CD4-positive, alpha-beta T cell (primary cell): ENCODE data around the gene ZC3H14. TPM values are rescaled to one million over a fixed set of nuclear protein-coding genes. Genes with fewer than 3 reads are reported as not detected.

Experiments
- ATAC-seq: fragments of 200-7000 bp; cut with Tn5 transposase; one replicate; pipeline ENCODE4 v1.10.0; 2022; ENCODE audit warnings: mild to moderate bottlenecking; ENCODE audit not compliant: poor library complexity
- CTCF ChIA-PET: fragments of 350-600 bp; sonication (Branson Sonifier 250); formaldehyde crosslinking; loops from one replicate; lab custom pipeline; 2021; ENCODE audit warnings: antibody characterized with exemption, inconsistent platforms; lab: Charles Lee
- POLR2A ChIA-PET: fragments of 350-600 bp; sonication (Branson Sonifier 250); formaldehyde crosslinking; loops from one replicate; lab custom pipeline; 2021; ENCODE audit warnings: antibody characterized with exemption, inconsistent platforms; lab: Charles Lee
- DNase-seq, 14 experiments: peaks; one replicate each; pipeline ENCODE4 v3.0.0-alpha.2; 2013 to 2020; ENCODE audit warnings: mixed read lengths in 2 of 14
- H3K27ac ChIP-seq, 2 donors: one replicate each; pipeline versions ENCODE4 v1.5.1 to v1.7.0; 2013; ENCODE audit warnings: low read length in 2 of 2, low read depth in 1 of 2, mild to moderate bottlenecking in 1 of 2
- H3K27me3 ChIP-seq, 2 experiments: 1 replicate in 1 of 2; 2 replicates in 1 of 2; pipeline versions ENCODE4 v1.6.1 to v1.7.0; 2013; ENCODE audit warnings: low read length in 2 of 2, control low read depth in 1 of 2, mild to moderate bottlenecking in 1 of 2, moderate library complexity in 1 of 2; ENCODE audit not compliant: insufficient read depth in 2 of 2, control insufficient read depth in 1 of 2
- H3K36me3 ChIP-seq: one replicate; pipeline ENCODE4 v1.6.1; 2013; ENCODE audit warnings: low read length, control low read depth; ENCODE audit not compliant: insufficient read depth
- H3K4me1 ChIP-seq: one replicate; pipeline ENCODE4 v1.6.1; 2013; ENCODE audit warnings: low read length, control low read depth; ENCODE audit not compliant: insufficient read depth
- H3K4me3 ChIP-seq: one replicate; pipeline ENCODE4 v1.5.1; 2013; ENCODE audit warnings: mild to moderate bottlenecking, low read length, moderate library complexity
- H3K9me3 ChIP-seq, 2 experiments: 1 replicate in 1 of 2; 2 replicates in 1 of 2; pipeline versions ENCODE4 v1.6.1 to v1.7.0; 2013; ENCODE audit warnings: low read length in 2 of 2, mild to moderate bottlenecking in 2 of 2, control low read depth in 1 of 2, moderate library complexity in 1 of 2; ENCODE audit not compliant: control insufficient read depth in 1 of 2, insufficient read depth in 1 of 2
- H3K27ac Mint-ChIP-seq: one replicate; pipeline ENCODE4 v1.8.0; 2020; ENCODE audit warnings: mixed read lengths
- H3K27me3 Mint-ChIP-seq: one replicate; pipeline ENCODE4 v1.8.0; 2021; ENCODE audit warnings: mixed read lengths
- H3K36me3 Mint-ChIP-seq: one replicate; pipeline ENCODE4 v1.8.0; 2021; ENCODE audit warnings: low read depth, mixed read lengths
- H3K4me1 Mint-ChIP-seq: one replicate; pipeline ENCODE4 v1.8.0; 2021; ENCODE audit warnings: low read depth, mixed read lengths
- H3K4me3 Mint-ChIP-seq: one replicate; pipeline ENCODE4 v1.8.0; 2020; ENCODE audit warnings: mild to moderate bottlenecking, mixed read lengths
- H3K9me3 Mint-ChIP-seq: one replicate; pipeline ENCODE4 v1.8.0; 2020; ENCODE audit warnings: mixed read lengths
- CTCF ChIP-seq: fragments of 200-600 bp; IDR thresholded peaks from one replicate; pipeline ENCODE4 v1.8.0; 2022; ENCODE audit warnings: antibody characterized with exemption, mild to moderate bottlenecking
- intact Hi-C, 2 experiments: fragments of 100-400 bp; cut with DNase I in 1 of 2; cut with micrococcal nuclease in 1 of 2; formaldehyde crosslinking; loops; one replicate each; pipeline versions ENCODE4 v1.15.1 to v1.9.0; 2023 to 2025; cut with DNase I, micrococcal nuclease
- total RNA-seq, 174 experiments: library from RNA in 2 of 174; stranded (reverse) in 2 of 174; gene quantifications; one replicate each; pipeline ENCODE4 v1.2.3 and lab custom pipeline; 2021 to 2026

ZC3H14 gene
- total RNA-seq, 2 experiments from 2014 or later, result 36.5 to 40.2 TPM

GRCh38 chr14:88554457-88555286, 8.2 kb upstream of the ZC3H14 start, which contains the start of gene PTPN21:
TSS of gene PTPN21 (minus strand) at chr14:88555007. CDS start at chr14:88550417, 4,590 bp downstream.
- peak within 1 kb of the TSS; percentile 87 for H3K4me3 Mint-ChIP-seq
- H3K36me3 Mint-ChIP-seq, result no peaks in the 10 kb centered on the region
- CTCF ChIA-PET, result no interaction called here
- H3K27me3 ChIP-seq, result peaks cover 29 to 54% of the 10 kb centered on the region in 2 experiments
- H3K27ac Mint-ChIP-seq, result no peak within 1 kb of the TSS
- ATAC-seq (no peak), DNase-seq (peak in 4 of 14 experiments; percentile 12 to 51 (median 35))
- H3K36me3 ChIP-seq, result no peaks in the 10 kb centered on the region
- H3K27me3 Mint-ChIP-seq, result peaks cover 77% of the 10 kb centered on the region
- TF ChIP-seq CTCF, result no peak
- no peak within 1 kb of the TSS for H3K27ac ChIP-seq
- H3K4me3 ChIP-seq, result peak within 1 kb of the TSS; percentile 2
- peaks cover 0 to 12% of the 10 kb centered on the region in 2 experiments for H3K9me3 ChIP-seq
- no peaks in the 10 kb centered on the region for H3K9me3 Mint-ChIP-seq
- POLR2A ChIA-PET, result interaction anchor here (1.0 kb wide), 1 partner anchor 10 kb away, joined by 3 read pairs; no protein-coding TSS in a partner anchor
- peaks cover 30% of the 10 kb centered on the region for H3K4me1 ChIP-seq
- intact Hi-C loops, result loop anchor here (5.0 to 10.0 kb wide), 3 partner anchors 270 to 610 kb away; partner anchors contain the start of genes GPR65 (in 1 of the 2) and TTC8 (in 1 of the 2)
- peaks cover 52% of the 10 kb centered on the region for H3K4me1 Mint-ChIP-seq

GRCh38 chr14:88556581-88556980, 6.3 kb upstream of the ZC3H14 start:
- Histone ChIP-seq H3K4me1 (peaks cover 23% of the 10 kb centered on the region), H3K27me3 (peaks cover 20 to 46% of the 10 kb centered on the region in 2 experiments), H3K27ac (no peak overlapping the region), H3K36me3 (no peaks in the 10 kb centered on the region), H3K9me3 (peaks cover 0 to 6% of the 10 kb centered on the region in 2 experiments), H3K4me3 (no peak overlapping the region)
- Mint-ChIP-seq H3K27me3 (peaks cover 67% of the 10 kb centered on the region), H3K4me1 (peaks cover 53% of the 10 kb centered on the region), H3K27ac (no peak overlapping the region), H3K36me3 (no peaks in the 10 kb centered on the region), H3K9me3 (no peaks in the 10 kb centered on the region), H3K4me3 (no peak overlapping the region)
- ATAC-seq (no peak), DNase-seq (no peak)
- no peak for TF ChIP-seq CTCF
- POLR2A ChIA-PET, result no interaction called here
- intact Hi-C loops, result loop anchor here (5.0 to 10.0 kb wide), 3 partner anchors 268 to 612 kb away; partner anchors contain the start of genes GPR65 (in 1 of the 2) and TTC8 (in 1 of the 2)
- CTCF ChIA-PET, result no interaction called here

- H3K4me3 Mint-ChIP-seq, result no peak overlapping the region
- H3K36me3 Mint-ChIP-seq, result peaks cover 19% of the 10 kb centered on the region
- H3K27me3 Mint-ChIP-seq, result peaks cover 38% of the 10 kb centered on the region
- Histone ChIP-seq H3K9me3 (no peaks in the 10 kb centered on the region), H3K4me3 (no peak overlapping the region), H3K36me3 (no peaks in the 10 kb centered on the region), H3K27me3 (peaks cover 5 to 18% of the 10 kb centered on the region in 2 experiments), H3K27ac (no peak overlapping the region), H3K4me1 (peaks cover 21% of the 10 kb centered on the region)
- POLR2A ChIA-PET, result interaction anchor here (1.0 kb wide), 1 partner anchor 372 kb away, joined by 3 read pairs; no protein-coding TSS in a partner anchor
- H3K4me1 Mint-ChIP-seq, result peaks cover 65% of the 10 kb centered on the region
- H3K9me3 Mint-ChIP-seq, result no peaks in the 10 kb centered on the region
- CTCF ChIA-PET, result interaction anchor here (0.9 to 1.1 kb wide), 2 partner anchors 9 to 68 kb away, joined by 3 read pairs; no protein-coding TSS in a partner anchor
- ATAC-seq (no peak), DNase-seq (no peak)
- no peak for TF ChIP-seq CTCF
- H3K27ac Mint-ChIP-seq, result no peak overlapping the region
- intact Hi-C loops, result loop anchor here (5.0 to 10.0 kb wide), 6 partner anchors 68 to 1395 kb away; partner anchors contain the start of genes EFCAB11 (in 1 of the 2), GPR65 (in 1 of the 2), TDP1 (in 1 of the 2) and TTC8 (in 1 of the 2)
Observed at GRCh38 chr14:88559852-88560251, 3.0 kb upstream of the ZC3H14 start.
